Kasumi-1 (cell line): Measurements from ENCODE around the gene APLP2.
A peak's percentile ranks its signal among the peaks of the same experiment; 100 is the strongest.
"Not testable (repeated sequence)": the region's sequence is repeated elsewhere in the genome, so short reads cannot be mapped to it uniquely, and the experiment has no call there.

ENCODE experiments used
- DNase-seq, 2 experiments: peaks; one replicate each; lab custom pipeline; 2025; lab: John Stamatoyannopoulos, UW

APLP2 gene

DNA sequence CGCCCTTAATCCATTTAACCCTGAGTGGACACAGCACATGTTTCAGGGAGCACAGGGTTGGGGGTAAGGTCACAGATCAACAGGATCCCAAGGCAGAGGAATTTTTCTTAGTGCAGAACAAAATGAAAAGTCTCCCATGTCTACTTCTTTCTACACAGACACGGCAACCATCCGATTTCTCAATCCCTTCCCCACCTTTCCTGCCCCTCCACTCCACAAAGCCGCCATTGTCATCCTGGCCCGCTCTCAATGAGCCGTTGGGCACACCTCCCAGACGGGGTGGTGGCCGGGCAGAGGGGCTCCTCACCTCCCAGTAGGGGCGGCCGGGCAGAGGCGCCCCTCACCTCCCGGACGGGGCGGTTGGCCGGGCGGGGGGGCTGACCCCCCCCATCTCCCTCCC lies 20.8 kb downstream of the APLP2 start:
- DNase-seq = not testable (repeated sequence)

DNA sequence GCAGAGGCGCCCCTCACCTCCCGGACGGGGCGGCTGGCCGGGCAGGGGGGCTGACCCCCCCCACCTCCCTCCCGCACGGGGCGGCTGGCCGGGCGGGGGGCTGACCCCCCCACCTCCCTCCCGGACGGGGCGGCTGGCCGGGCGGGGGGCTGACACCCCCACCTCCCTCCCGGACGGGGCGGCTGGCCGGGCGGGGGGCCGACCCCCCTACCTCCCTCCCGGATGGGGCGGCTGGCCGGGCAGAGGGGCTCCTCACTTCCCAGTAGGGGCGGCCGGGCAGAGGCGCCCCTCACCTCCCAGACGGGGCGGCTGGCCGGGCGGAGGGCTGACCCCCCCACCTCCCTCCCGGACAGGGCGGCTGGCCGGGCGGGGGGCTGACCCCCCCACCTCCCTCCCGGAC lies 21.5 kb downstream of the APLP2 start:
- not testable (repeated sequence) for DNase-seq

DNA sequence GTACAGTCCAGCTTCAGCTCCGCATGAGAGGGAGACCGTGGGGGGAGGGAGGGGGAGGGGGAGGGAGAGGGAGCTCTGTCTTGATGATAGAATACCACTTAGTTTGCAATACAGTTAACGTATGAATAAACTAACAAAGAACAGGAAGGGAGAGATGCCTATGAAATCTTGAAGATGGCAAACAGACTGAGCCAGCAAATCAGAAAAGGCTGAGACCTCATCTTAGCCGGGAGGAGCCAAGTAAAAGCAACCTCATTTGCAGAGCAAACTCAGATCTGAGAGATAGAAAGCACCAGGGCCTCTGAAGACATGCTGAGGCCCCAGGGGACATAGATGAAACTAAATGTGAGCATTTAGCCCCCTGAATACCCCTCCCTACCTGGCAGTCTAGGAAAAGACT lies 23.0 kb downstream of the APLP2 start:
- no peak for DNase-seq

DNA sequence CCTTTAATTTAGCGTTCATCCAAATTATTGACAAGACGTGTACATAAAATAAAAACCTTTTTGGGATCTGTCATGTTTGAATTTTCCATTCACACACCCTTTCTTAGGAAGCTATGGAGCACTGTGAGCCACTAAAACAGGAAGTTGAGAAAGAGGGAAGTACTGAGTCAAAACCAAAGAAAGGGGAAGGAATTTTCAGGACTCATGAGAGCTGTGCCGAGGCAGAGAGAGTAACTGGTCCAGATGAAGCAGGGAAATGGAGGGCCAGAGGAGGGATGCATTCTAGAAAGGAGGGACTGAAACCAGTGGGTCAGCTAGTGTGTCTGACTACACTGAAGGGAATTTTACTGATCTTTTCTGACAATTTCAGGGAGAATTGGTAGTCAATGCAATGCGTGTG lies 24.9 kb downstream of the APLP2 start:
- DNase-seq = peak; percentile 75 to 85

DNA sequence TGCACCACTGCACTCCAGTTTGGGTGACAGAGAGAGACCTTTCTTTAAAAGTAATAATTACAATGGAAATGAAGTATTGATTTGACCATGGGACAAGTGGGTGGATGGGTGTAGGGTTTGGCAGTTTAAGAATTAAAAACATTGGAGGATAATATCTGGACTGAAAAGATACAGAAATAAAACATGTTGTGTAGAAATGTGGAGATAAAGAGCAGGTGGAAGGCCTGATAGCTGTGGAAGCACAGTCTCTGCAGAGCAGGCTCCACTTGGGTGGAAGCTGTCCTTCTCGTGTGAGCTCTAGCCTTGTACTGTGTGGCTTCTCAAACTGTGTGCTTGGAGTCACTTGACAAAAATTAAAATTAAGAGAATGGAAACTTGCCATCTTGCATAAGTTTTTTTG lies 25.6 kb downstream of the APLP2 start:
- no peak for DNase-seq

DNA sequence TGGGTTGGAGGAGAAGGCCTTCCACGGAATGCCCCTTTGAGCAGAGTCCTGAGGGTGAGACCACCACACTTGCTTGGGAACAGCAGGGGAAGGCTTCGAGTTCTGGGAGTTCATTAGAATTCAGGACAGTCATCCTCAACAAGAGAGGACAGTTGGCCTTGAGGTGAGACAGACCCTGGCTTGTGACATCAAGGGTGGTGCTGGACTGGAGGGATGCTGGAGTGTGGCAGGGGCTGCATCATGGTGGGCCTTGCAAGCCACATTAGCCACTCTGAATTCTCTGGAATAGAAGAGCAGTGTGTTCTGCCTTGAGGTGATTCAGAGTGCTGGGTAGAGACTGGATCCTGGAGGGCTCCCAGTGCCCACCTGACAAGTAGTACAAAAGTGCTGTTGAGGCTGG lies 26.3 kb downstream of the APLP2 start:
- DNase-seq = no peak

DNA sequence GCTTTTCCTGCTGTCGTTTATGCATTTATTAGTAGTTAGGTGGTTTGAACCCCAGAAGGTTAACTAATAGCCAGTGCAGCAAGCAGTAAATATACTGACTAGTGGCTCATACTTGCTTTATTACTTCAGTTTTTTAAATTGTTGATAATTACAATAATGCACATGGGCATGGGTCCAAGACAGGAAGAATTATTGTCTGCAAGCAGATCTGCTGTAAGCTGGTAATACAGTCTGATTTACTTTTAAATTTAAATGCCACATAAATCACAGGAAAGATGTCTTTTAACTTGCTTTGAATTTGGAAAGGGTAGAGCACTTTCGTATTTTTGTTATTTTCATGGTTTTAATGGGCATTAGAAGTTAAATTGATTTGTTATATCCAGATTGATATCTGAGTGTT lies 27.1 kb downstream of the APLP2 start:
- DNase-seq = no peak

DNA sequence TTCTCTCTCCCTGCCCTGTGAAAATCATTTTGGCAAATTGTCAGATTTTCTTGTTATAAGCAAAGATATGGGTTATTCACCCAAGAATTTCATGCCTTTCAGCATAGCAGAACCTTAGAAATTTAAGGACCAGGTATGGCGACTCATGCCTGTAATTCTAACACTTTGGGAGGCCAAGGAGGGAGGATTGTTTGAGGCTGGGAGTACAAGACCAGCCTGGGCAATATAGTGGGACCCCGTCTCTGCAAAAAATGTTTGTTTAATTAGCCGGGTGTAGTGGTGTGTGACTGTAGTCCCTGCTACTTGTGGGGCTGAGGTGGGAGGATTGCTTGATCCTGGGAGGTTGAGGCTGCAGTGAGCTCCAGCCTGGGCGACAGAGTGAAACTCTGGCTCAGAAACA lies 27.6 kb downstream of the APLP2 start:
- no peak for DNase-seq

DNA sequence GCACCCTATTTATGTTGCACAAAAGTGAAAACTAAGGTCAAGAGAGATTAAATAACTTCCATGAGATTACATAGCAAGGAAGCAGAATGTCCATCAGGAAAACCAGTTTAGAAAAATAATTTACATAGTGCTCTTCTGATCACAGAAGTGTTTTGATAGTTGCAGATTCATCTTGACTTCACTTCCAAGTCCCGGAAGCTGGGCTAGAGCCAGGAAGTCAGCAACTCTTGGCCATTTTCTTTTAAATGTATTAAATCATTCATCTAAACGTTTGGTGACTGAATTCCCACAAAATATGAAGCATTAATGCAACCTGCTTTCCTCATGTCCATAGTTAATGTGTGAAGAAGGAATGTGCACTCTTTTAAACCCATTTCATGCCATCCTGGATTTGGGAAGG lies 29.7 kb downstream of the APLP2 start:
- no peak for DNase-seq

DNA sequence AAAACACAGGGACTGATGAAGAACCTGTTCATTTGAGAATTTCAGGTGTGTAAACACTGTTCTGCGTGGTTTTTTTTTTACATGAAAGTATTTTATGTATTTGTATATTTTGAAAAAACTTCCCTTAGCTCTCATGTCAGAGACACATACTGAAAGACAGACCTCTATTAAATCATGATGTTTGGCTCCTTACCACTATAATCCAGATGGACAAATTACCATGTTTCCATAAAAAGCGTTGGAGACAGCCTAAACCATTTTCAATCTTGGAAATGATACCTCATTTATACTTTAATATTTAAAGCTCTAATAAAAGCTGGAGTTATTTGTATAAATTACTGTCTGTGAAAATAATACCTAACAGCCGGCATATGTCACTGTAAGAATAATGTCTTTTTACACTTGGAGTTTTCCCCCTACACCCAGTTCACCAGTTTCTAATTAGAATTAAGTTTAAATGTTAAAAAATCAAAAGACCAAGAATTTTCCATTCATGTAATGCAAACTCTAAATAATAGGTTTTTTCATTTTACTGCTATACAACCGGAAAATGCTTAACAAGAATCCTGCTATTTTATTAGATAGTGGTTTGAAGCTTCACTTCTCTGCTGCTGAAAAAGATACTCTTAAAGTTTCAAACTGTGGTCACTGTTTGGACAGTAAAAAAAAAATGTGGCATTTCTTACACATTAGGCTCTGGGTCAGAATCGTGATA lies 30.8 kb downstream of the APLP2 start:
- no peak for DNase-seq

DNA sequence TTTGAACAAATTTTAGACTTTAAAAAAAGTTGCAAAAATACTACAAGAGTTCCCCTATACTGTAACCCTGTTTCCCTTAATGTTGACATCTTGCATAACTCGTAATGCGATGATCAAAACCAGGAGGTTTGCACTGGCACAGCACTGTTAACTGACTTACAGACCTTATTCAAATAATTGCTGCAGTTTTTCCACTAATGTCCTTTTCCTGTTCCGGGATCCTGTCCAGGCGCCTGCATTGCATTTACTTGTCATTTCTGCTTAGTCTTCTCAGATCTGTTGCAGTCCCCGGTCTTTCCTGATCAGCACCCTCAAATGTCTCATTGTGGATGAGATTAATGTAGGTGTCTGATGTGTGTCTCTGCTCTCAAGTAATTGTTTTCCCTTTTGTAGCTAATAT lies 32.0 kb downstream of the APLP2 start:
- no peak for DNase-seq

DNA sequence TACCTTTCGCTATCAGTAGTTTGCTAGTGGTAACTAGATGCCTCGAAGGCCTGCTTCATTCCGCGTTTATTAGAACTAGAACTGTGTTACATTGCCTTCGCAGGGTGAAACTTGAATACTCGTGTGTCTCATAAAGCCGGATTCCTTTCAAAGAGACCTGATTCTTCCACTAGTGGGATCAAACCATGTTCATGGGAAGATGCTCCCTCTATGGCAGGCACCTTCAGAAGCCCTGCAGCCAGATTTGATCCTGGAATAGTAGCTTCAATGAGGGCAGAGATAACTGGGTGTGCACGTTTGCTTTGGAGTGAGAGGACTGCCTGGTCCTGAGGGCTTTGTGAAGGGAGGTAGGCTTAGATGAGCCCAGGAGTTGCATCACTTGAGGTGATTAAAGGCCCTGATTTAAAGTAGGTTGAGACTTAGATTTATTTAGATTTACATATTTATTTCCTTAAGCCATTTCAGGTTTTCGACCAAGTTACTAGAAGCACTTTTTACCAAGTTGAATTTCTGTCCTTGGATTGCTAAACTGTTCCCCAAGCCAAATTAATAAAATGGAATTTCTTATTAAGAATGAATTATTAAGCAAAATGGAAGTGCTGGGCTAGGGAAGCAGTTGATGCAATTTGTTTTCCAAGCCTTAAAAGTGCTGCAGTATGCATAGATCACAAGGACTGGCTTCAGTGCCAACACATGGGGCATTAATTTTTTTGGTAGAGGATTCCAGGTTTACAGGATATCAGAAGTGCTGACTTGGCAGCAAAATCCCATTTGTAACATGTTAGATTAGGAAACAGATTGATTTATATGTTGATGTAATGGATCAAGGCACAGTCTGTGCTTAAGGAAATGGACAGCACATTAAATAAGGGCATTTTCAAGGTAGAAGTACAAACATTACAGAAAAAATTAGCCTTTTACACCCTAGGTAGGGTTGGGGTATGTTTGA lies 32.9 kb downstream of the APLP2 start:
- no peak for DNase-seq

DNA sequence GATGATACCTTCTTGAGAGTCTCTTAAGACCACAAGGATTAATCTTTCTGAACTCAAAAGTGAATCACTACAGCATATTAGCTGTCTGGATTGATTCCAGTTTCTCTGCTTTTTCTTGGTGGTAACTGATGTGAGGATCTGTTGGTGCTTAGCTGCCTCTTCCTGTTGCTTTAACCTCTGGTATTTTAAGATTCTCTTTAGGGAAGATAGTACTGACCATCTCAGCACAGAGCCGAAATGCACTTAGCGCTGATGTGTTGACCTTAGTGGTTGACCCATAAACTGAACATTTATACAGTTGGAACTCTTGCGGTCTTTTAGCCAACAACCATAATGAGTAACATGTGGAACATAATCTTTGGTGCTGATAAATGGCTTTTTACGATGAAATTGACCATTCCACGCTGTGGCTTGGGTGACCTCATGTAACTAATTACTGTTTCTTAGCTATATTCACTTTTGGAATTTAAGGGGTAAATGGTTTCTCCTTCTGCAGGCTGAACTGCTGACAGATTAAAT lies 33.7 kb downstream of the APLP2 start:
- DNase-seq = no peak

DNA sequence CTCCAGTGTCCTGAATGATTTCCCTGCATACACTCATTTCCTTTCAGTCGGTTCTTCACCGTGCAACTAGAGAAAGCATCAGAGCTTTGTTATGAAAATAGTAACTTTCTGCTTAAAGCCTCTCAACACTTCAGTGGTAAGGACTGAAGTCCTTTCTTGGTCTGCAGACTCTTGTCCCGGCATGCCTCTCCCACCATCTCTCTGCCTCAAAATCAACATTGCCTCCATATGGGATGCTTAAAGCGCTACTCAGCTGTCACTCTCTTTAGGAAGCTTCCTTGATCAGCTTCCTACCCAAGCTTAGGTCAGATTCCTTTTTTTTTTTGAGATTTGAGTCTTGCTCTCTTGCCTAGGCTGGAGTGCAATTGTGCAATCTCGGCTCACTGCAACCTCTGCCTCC lies 36.7 kb downstream of the APLP2 start:
- no peak for DNase-seq

DNA sequence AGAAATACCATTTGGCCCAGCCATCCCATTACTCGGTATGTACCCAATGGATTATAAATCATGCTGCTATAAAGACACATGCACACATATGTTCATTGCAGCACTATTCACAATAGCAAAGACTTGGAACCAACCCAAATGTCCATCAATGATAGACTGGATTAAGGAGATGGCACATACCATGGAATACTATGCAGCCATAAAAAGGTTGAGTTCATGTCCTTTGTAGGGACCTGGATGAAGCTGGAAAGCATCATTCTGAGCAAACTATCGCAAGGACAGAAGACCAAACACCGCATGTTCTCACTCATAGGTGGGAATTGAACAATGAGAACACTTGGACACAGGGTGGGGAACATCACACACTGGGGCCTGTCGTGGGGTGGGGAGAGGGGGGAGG lies 39.0 kb downstream of the APLP2 start:
- DNase-seq = not testable (repeated sequence)

DNA sequence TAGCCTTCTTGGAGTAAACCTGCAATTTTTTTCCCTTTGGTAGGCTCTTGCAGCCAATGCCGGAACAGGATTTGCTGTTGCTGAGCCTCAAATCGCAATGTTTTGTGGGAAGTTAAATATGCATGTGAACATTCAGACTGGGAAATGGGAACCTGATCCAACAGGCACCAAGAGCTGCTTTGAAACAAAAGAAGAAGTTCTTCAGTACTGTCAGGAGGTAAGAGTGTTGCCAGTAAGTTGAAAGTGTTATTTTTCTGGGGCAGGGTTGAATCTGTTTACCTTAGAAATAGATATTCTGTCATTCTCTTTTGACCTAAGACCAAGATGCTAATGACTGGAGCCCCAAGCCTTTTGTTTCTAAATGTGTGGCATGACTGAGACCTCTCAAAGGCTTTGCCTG lies 39.7 kb downstream of the APLP2 start:
- DNase-seq = peak in 1 of 2 experiments; percentile 40

DNA sequence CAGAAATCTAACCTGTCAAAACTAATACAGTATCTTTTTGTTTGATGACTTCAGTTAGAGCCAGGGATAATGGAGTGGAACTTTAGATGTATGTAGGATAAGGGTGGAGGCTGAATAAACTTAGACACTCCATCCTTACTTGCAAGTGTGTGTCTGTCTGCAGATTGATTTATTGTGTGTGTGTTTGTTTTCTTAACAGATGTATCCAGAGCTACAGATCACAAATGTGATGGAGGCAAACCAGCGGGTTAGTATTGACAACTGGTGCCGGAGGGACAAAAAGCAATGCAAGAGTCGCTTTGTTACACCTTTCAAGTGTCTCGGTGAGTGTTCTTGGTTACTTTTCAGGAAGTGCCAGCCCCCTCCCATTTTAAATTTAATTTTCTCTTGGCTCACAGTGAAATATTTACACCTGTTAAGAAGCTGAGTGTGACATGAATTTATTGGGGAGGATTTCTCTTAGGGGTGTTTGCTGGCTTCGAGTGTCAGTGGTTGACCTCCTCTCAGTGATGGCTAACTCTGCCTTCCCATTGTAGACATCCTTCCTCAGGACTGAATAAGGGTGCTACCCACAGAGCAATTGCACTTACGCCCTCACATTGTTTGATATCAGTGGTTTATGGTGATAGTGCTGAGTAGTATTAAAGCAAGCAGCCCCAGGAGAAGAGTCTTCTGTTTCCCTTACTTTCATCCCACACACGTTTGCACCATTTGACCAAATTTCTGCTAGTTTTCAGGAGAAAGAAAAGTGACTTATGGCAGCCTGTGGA lies 40.8 kb downstream of the APLP2 start:
- no peak for DNase-seq

DNA sequence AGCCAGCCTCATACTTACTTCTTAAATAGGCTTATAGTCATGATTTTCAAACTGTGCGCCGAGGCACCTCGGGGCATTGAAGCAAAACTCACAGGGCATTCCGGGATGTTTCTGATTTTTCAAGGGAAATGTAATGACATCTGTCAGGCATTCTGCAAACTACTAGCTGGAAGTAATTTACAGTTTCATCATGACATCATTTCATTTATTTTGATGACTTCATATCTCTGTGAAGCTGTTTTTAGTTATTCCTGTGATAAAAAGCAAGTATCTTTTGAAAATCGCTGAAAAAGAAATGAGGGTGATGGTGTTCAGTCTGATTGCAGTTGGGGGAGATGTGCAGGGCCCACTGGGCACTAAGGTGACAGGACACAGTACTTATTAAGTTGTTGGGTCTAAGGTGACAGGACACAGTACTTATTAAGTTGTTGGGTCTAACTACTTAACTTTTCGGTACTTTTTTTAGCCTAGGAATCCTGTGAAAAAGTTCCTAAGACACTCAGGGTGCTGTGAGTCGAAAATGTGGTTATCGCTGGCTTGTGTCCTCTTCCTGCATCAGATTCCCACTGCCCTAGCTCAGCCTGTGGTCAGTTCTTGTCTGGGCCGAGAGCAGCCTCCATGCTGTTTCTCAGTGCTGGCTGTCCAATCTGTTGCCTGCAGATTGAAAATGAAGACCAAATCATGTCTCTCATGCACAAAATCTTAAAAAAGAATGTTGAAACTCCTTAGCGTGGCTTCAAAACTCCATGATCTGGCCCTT lies 42.6 kb downstream of the APLP2 start:
- DNase-seq = no peak

DNA sequence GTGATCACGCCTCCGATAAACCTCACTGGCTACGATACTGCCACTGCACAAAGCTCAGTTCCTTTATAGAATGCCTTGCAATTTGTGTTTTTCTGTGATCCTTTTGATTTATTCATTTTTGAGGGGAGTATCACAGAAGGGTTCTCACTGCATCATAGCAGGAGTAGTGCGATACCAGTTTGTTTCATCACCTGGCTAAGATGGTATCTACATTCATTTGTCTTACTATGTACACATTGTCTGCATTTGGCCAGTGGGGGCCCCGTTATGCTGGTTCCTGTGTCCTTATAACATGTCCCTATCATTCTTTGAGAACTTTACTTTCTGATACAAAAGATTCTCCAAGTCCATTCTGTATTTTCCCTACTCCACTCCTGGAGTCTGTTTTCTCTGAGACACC lies 44.6 kb downstream of the APLP2 start:
- no peak for DNase-seq

DNA sequence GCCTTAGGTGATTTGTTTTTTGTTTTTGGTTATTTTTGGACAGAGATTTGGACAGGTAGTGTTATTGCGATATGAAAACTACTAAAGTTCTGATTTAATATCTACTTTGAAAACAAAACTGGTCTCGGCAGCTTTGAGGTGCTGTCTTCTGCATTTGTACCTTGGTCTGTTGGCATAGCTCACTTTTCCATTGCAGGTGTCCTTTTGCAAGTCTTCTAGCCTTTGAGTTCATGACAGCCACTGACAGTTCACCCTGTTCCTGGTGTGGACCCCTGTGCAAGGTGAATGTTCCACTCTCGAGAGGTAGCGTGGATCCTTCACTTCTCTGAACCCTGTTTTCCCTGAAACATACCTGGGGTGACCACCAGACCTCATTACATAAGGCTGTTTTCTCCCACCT lies 45.0 kb downstream of the APLP2 start:
- DNase-seq = no peak

DNA sequence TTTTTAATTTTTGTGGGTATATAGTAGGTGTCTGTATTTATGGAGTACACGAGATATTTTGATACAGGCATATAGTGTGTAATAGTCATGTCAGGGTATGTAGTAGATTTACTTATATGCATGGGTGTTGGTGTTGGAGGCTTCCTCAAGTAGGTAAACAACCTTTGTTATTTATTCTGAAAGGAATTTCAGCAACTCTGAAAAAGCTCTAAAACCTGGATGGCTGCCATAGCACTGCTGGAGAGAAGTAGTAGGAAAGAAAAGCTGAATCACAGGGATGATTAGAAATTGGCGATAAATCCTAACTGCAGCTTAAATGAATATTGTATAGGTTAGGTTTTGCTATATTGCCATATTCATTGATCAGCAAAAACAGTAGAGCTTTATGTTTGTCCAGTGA lies 45.5 kb downstream of the APLP2 start:
- no peak for DNase-seq

DNA sequence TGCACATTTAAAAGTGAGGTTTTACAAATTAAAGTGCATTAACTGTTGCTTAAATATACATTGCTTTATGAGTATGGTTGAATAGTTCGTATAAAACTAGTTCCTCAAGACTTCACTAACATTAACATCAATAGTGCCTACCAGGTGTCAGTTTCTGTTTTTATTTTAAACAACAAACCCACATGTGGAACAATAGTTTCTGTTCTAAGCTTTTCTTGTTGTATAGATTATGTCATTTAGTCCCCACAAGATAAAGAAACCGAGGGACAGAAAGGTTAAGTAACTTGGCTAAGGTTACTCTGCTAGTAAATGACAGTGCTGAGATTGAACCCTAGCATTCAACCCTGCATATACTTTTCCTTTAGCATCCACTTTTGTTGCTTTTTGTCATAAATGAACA lies 48.5 kb downstream of the APLP2 start:
- no peak for DNase-seq
